ENCODE measurements around the gene CACNA2D3. TPM values are rescaled to one million over a fixed set of nuclear protein-coding genes. Genes with fewer than 3 reads are reported as not detected.

Gene CACNA2D3
- total RNA-seq, 2 donors from 2014 or later = not detected

GRCh38 chr3:54494209-54494608 is 371.9 kb downstream of the CACNA2D3 start:
- H3K9me3 Mint-ChIP-seq = peaks cover 5% of the 10 kb centered on the region
- H3K4me3 Mint-ChIP-seq = no peak overlapping the region
- H3K27me3 Mint-ChIP-seq = no peaks in the 10 kb centered on the region
- ATAC-seq (replicated peaks) = no peak
- H3K27ac Mint-ChIP-seq = no peak overlapping the region
- H3K4me1 Mint-ChIP-seq = no peaks in the 10 kb centered on the region
- H3K36me3 Mint-ChIP-seq (ENCODE audit: low read depth) = no peaks in the 10 kb centered on the region

- ATAC-seq (replicated peaks) = no peak
- H3K36me3 Mint-ChIP-seq (ENCODE audit: low read depth) = no peaks in the 10 kb centered on the region
- peaks cover 4% of the 10 kb centered on the region for H3K27me3 Mint-ChIP-seq
- no peak overlapping the region for H3K4me3 Mint-ChIP-seq
- no peak overlapping the region for H3K27ac Mint-ChIP-seq
- no peaks in the 10 kb centered on the region for H3K4me1 Mint-ChIP-seq
- peaks cover 11% of the 10 kb centered on the region for H3K9me3 Mint-ChIP-seq
Observed at GRCh38 chr3:54506603-54507002, 384.3 kb downstream of the CACNA2D3 start.

- H3K4me3 Mint-ChIP-seq = no peak overlapping the region
- H3K9me3 Mint-ChIP-seq = peaks cover 11% of the 10 kb centered on the region
- no peaks in the 10 kb centered on the region for H3K36me3 Mint-ChIP-seq (ENCODE audit: low read depth)
- peaks cover 4% of the 10 kb centered on the region for H3K27me3 Mint-ChIP-seq
- ATAC-seq (replicated peaks) = no peak
- no peaks in the 10 kb centered on the region for H3K4me1 Mint-ChIP-seq
- H3K27ac Mint-ChIP-seq = no peak overlapping the region
Observed at GRCh38 chr3:54507876-54508460, 385.6 kb downstream of the CACNA2D3 start.

- Mint-ChIP-seq H3K4me3 (no peak overlapping the region), H3K9me3 (peaks cover 11% of the 10 kb centered on the region), H3K4me1 (no peaks in the 10 kb centered on the region), H3K27ac (no peak overlapping the region), H3K36me3 (ENCODE audit: low read depth) (no peaks in the 10 kb centered on the region), H3K27me3 (peaks cover 4% of the 10 kb centered on the region)
- ATAC-seq (replicated peaks) = no peak
Observed at GRCh38 chr3:54510506-54510905, 388.2 kb downstream of the CACNA2D3 start.

GRCh38 chr3:54511766-54512365 is 389.5 kb downstream of the CACNA2D3 start:
- Mint-ChIP-seq H3K27me3 (peaks cover 4% of the 10 kb centered on the region), H3K4me1 (no peaks in the 10 kb centered on the region), H3K9me3 (peaks cover 11% of the 10 kb centered on the region), H3K4me3 (no peak overlapping the region), H3K36me3 (ENCODE audit: low read depth) (no peaks in the 10 kb centered on the region), H3K27ac (no peak overlapping the region)
- no peak for ATAC-seq (replicated peaks)

GRCh38 chr3:54514006-54514405 is 391.7 kb downstream of the CACNA2D3 start:
- Mint-ChIP-seq H3K36me3 (ENCODE audit: low read depth) (no peaks in the 10 kb centered on the region), H3K9me3 (peaks cover 11% of the 10 kb centered on the region), H3K27ac (no peak overlapping the region), H3K4me1 (no peaks in the 10 kb centered on the region), H3K4me3 (no peak overlapping the region), H3K27me3 (no peaks in the 10 kb centered on the region)
- ATAC-seq (replicated peaks) = no peak

- H3K36me3 Mint-ChIP-seq (ENCODE audit: low read depth) = no peaks in the 10 kb centered on the region
- peaks cover 11% of the 10 kb centered on the region for H3K9me3 Mint-ChIP-seq
- no peak overlapping the region for H3K4me3 Mint-ChIP-seq
- no peaks in the 10 kb centered on the region for H3K27me3 Mint-ChIP-seq
- ATAC-seq (replicated peaks) = no peak
- no peak overlapping the region for H3K27ac Mint-ChIP-seq
- no peaks in the 10 kb centered on the region for H3K4me1 Mint-ChIP-seq
Observed at GRCh38 chr3:54514416-54514815, 392.1 kb downstream of the CACNA2D3 start.

GRCh38 chr3:54515441-54516213 is 393.3 kb downstream of the CACNA2D3 start:
- no peaks in the 10 kb centered on the region for H3K4me1 Mint-ChIP-seq
- no peak for ATAC-seq (replicated peaks)
- H3K9me3 Mint-ChIP-seq = peaks cover 8% of the 10 kb centered on the region
- no peak overlapping the region for H3K27ac Mint-ChIP-seq
- H3K4me3 Mint-ChIP-seq = no peak overlapping the region
- H3K27me3 Mint-ChIP-seq = no peaks in the 10 kb centered on the region
- H3K36me3 Mint-ChIP-seq (ENCODE audit: low read depth) = no peaks in the 10 kb centered on the region

GRCh38 chr3:54517424-54517823 is 395.1 kb downstream of the CACNA2D3 start:
- H3K27me3 Mint-ChIP-seq = no peaks in the 10 kb centered on the region
- H3K36me3 Mint-ChIP-seq (ENCODE audit: low read depth) = no peaks in the 10 kb centered on the region
- H3K4me3 Mint-ChIP-seq = no peak overlapping the region
- ATAC-seq (replicated peaks) = no peak
- peaks cover 4% of the 10 kb centered on the region for H3K9me3 Mint-ChIP-seq
- H3K4me1 Mint-ChIP-seq = no peaks in the 10 kb centered on the region
- H3K27ac Mint-ChIP-seq = no peak overlapping the region

GRCh38 chr3:54518011-54518675 is 395.8 kb downstream of the CACNA2D3 start:
- no peak for ATAC-seq (replicated peaks)
- H3K9me3 Mint-ChIP-seq = peaks cover 4% of the 10 kb centered on the region
- H3K4me1 Mint-ChIP-seq = no peaks in the 10 kb centered on the region

GRCh38 chr3:54519493-54519892 is 397.1 kb downstream of the CACNA2D3 start:
- Mint-ChIP-seq H3K27me3 (no peaks in the 10 kb centered on the region), H3K9me3 (peaks cover 3% of the 10 kb centered on the region), H3K27ac (no peak overlapping the region), H3K4me3 (no peak overlapping the region), H3K36me3 (ENCODE audit: low read depth) (no peaks in the 10 kb centered on the region), H3K4me1 (no peaks in the 10 kb centered on the region)
- no peak for ATAC-seq (replicated peaks)

More at GRCh38 chr3:54518011-54518675, 395.8 kb downstream of the CACNA2D3 start:
- Mint-ChIP-seq H3K27ac (no peak overlapping the region), H3K4me3 (no peak overlapping the region), H3K27me3 (no peaks in the 10 kb centered on the region), H3K36me3 (ENCODE audit: low read depth) (no peaks in the 10 kb centered on the region)

GRCh38 chr3:54520060-54520459 is 397.7 kb downstream of the CACNA2D3 start:
- Mint-ChIP-seq H3K36me3 (ENCODE audit: low read depth) (no peaks in the 10 kb centered on the region), H3K4me1 (no peaks in the 10 kb centered on the region), H3K27ac (no peak overlapping the region), H3K27me3 (no peaks in the 10 kb centered on the region), H3K9me3 (peaks cover 3% of the 10 kb centered on the region), H3K4me3 (no peak overlapping the region)
- ATAC-seq (replicated peaks) = no peak

GRCh38 chr3:54527521-54527920 is 405.2 kb downstream of the CACNA2D3 start:
- peaks cover 10% of the 10 kb centered on the region for H3K9me3 Mint-ChIP-seq
- ATAC-seq (replicated peaks) = no peak
- no peaks in the 10 kb centered on the region for H3K27me3 Mint-ChIP-seq
- H3K4me1 Mint-ChIP-seq = no peaks in the 10 kb centered on the region
- no peaks in the 10 kb centered on the region for H3K36me3 Mint-ChIP-seq (ENCODE audit: low read depth)
- no peak overlapping the region for H3K4me3 Mint-ChIP-seq
- no peak overlapping the region for H3K27ac Mint-ChIP-seq

GRCh38 chr3:54527953-54528352 is 405.6 kb downstream of the CACNA2D3 start:
- Mint-ChIP-seq H3K4me1 (no peaks in the 10 kb centered on the region), H3K9me3 (peaks cover 10% of the 10 kb centered on the region), H3K27me3 (peaks cover 2% of the 10 kb centered on the region), H3K4me3 (no peak overlapping the region), H3K36me3 (ENCODE audit: low read depth) (no peaks in the 10 kb centered on the region), H3K27ac (no peak overlapping the region)
- no peak for ATAC-seq (replicated peaks)

Data from activated T-helper 17 cell treated with anti-CD3 and anti-CD28 coated beads, Interleukin-2, amount 50 U/mL, for 72 hours (primary cell).